IPS DF 4.7 (cell line): ENCODE results near the gene EHBP1L1.

Experiments used
- DNase-seq: peaks from one replicate; pipeline ENCODE4 v3.0.0-alpha.2; 2013; ENCODE audit warnings: low spot score; ENCODE audit errors: extremely low read depth

EHBP1L1 gene

GRCh38 chr11:65546217-65546958, 29.5 kb upstream of the EHBP1L1 start:
- DNase-seq, result no peak

- no peak for DNase-seq
Measured at GRCh38 chr11:65547446-65548125, 28.3 kb upstream of the EHBP1L1 start.

- DNase-seq, result no peak
Measured at GRCh38 chr11:65548395-65548794, 27.5 kb upstream of the EHBP1L1 start.

GRCh38 chr11:65549096-65549495, 26.8 kb upstream of the EHBP1L1 start:
- no peak for DNase-seq

GRCh38 chr11:65551572-65552387, 24.1 kb upstream of the EHBP1L1 start:
- no peak for DNase-seq

GRCh38 chr11:65552388-65552951, 23.4 kb upstream of the EHBP1L1 start:
- no peak for DNase-seq

GRCh38 chr11:65553301-65554001, 22.4 kb upstream of the EHBP1L1 start:
- DNase-seq, result no peak

GRCh38 chr11:65554057-65554818, 21.6 kb upstream of the EHBP1L1 start:
- DNase-seq, result no peak

GRCh38 chr11:65554842-65555430, 20.9 kb upstream of the EHBP1L1 start:
- no peak for DNase-seq

- DNase-seq, result no peak
Measured at GRCh38 chr11:65555693-65556231, 20.1 kb upstream of the EHBP1L1 start.

- no peak for DNase-seq
Measured at GRCh38 chr11:65556470-65557279, 19.2 kb upstream of the EHBP1L1 start.

- no peak for DNase-seq
Measured at GRCh38 chr11:65557280-65558001, 18.4 kb upstream of the EHBP1L1 start.

GRCh38 chr11:65558002-65558929, 17.6 kb upstream of the EHBP1L1 start, which contains the start of gene LTBP3:
Gene LTBP3 (minus strand): TSS chr11:65558359. CDS start chr11:65557959, 400 bp downstream.
- no peak for DNase-seq

- DNase-seq, result no peak
Measured at GRCh38 chr11:65558930-65559509, 16.8 kb upstream of the EHBP1L1 start.

GRCh38 chr11:65559535-65559934, 16.3 kb upstream of the EHBP1L1 start:
- DNase-seq, result no peak

- DNase-seq, result no peak
Measured at GRCh38 chr11:65559951-65560537, 15.8 kb upstream of the EHBP1L1 start.
